ENCODE results near the gene ECT2. TPM values are rescaled to one million over a fixed set of nuclear protein-coding genes. Genes with fewer than 3 reads are reported as not detected.

ECT2 gene
- polyA plus RNA-seq, 1 donor from 2014 or later = 6.3 TPM

DNA sequence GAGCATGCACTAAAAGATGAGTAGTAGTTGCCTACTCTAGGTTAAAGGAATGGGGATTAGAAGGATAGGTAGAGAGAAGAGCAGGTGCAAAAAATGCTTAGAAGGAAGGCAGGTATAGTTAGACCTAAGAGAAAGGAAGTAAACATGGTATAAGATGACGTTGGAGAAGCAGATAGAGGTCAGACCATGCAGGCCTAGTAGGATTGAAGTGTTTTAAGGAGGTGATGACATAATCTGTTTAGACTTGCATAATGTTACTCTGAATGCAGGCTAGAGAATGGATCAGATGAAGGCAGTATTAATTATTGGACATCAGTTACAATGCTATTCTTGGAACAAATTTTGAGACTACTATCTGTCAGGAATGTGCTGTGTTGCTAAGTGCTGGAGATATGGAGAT, 11.1 kb upstream of the ECT2 start:
- Histone ChIP-seq H3K4me2 (ENCODE audit: low read length) (no peak overlapping the region), H4K20me1 (ENCODE audit: insufficient read depth) (no peaks in the 10 kb centered on the region), H3K27me3 (ENCODE audit: insufficient read depth, low read depth, low read length) (no peaks in the 10 kb centered on the region), H3K27ac (ENCODE audit: low read length) (no peak overlapping the region), H3K79me2 (replicated peaks; ENCODE audit: insufficient read depth, low read length) (no peaks in the 10 kb centered on the region), H3K9me2 (ENCODE audit: insufficient read depth, low read length) (no peaks in the 10 kb centered on the region), H3K9me3 (ENCODE audit: low read length) (no peaks in the 10 kb centered on the region), H2AFZ (ENCODE audit: low read depth, low read length) (no peak overlapping the region), H3K9ac (ENCODE audit: low read length) (no peak overlapping the region), H3K4me3 (ENCODE audit: low read length) (no peak overlapping the region), H3F3A (ENCODE audit: insufficient read depth, low read length, poor library complexity, severe bottlenecking) (no peaks in the 10 kb centered on the region), H3K36me3 (ENCODE audit: insufficient read depth, low read length) (no peaks in the 10 kb centered on the region)
- TF ChIP-seq, protein P1, sequence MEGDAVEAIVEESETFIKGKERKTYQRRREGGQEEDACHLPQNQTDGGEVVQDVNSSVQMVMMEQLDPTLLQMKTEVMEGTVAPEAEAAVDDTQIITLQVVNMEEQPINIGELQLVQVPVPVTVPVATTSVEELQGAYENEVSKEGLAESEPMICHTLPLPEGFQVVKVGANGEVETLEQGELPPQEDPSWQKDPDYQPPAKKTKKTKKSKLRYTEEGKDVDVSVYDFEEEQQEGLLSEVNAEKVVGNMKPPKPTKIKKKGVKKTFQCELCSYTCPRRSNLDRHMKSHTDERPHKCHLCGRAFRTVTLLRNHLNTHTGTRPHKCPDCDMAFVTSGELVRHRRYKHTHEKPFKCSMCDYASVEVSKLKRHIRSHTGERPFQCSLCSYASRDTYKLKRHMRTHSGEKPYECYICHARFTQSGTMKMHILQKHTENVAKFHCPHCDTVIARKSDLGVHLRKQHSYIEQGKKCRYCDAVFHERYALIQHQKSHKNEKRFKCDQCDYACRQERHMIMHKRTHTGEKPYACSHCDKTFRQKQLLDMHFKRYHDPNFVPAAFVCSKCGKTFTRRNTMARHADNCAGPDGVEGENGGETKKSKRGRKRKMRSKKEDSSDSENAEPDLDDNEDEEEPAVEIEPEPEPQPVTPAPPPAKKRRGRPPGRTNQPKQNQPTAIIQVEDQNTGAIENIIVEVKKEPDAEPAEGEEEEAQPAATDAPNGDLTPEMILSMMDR (IDR thresholded peaks at IDR 0.05; ENCODE audit: poor library complexity, severe bottlenecking) = no peak
- TF ChIP-seq, protein P2, sequence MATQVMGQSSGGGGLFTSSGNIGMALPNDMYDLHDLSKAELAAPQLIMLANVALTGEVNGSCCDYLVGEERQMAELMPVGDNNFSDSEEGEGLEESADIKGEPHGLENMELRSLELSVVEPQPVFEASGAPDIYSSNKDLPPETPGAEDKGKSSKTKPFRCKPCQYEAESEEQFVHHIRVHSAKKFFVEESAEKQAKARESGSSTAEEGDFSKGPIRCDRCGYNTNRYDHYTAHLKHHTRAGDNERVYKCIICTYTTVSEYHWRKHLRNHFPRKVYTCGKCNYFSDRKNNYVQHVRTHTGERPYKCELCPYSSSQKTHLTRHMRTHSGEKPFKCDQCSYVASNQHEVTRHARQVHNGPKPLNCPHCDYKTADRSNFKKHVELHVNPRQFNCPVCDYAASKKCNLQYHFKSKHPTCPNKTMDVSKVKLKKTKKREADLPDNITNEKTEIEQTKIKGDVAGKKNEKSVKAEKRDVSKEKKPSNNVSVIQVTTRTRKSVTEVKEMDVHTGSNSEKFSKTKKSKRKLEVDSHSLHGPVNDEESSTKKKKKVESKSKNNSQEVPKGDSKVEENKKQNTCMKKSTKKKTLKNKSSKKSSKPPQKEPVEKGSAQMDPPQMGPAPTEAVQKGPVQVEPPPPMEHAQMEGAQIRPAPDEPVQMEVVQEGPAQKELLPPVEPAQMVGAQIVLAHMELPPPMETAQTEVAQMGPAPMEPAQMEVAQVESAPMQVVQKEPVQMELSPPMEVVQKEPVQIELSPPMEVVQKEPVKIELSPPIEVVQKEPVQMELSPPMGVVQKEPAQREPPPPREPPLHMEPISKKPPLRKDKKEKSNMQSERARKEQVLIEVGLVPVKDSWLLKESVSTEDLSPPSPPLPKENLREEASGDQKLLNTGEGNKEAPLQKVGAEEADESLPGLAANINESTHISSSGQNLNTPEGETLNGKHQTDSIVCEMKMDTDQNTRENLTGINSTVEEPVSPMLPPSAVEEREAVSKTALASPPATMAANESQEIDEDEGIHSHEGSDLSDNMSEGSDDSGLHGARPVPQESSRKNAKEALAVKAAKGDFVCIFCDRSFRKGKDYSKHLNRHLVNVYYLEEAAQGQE (IDR thresholded peaks at IDR 0.05; ENCODE audit: borderline replicate concordance) = no peak
- no peak for TF ChIP-seq SMC3 (conservative IDR thresholded peaks at IDR 0.05; ENCODE audit: poor library complexity)
- no peak for TF ChIP-seq TAF1 (IDR thresholded peaks at IDR 0.05; ENCODE audit: low read depth)
- TF ChIP-seq EP300 (conservative IDR thresholded peaks at IDR 0.05; ENCODE audit: poor library complexity, severe bottlenecking) = no peak
- TF ChIP-seq MXI1 (conservative IDR thresholded peaks at IDR 0.05; ENCODE audit: poor library complexity, severe bottlenecking) = no peak
- TF ChIP-seq POLR2AphosphoS5 (IDR thresholded peaks at IDR 0.05) = no peak
- TF ChIP-seq RAD21 (conservative IDR thresholded peaks at IDR 0.05) = no peak
- no peak for TF ChIP-seq EZH2 (IDR thresholded peaks at IDR 0.05; ENCODE audit: borderline replicate concordance, insufficient read depth, low read length, poor library complexity, severe bottlenecking)

DNA sequence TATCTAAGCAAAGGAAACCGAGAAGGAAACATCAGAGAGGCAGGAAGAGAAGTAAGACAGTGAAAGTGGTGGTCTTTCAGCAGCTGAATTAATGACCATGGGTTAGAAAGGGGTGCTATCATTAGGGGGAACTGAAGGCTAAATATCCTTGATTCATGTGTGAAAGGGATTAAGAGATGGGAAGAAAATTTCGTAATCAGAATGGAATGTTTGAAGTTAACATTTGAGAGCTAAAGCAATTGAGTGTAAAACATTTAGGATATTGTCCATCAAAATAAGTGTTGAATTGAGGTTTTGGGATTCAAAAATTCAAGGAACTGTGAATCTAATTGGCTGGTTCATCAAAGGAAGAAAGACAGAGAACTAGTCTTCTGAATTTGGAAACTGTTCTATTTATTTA, 4.1 kb upstream of the ECT2 start:
- TF ChIP-seq TAF1 (IDR thresholded peaks at IDR 0.05; ENCODE audit: low read depth) = no peak
- TF ChIP-seq SMC3 (conservative IDR thresholded peaks at IDR 0.05; ENCODE audit: poor library complexity) = no peak
- TF ChIP-seq POLR2AphosphoS5 (IDR thresholded peaks at IDR 0.05) = no peak
- TF ChIP-seq, protein P1 (IDR thresholded peaks at IDR 0.05; ENCODE audit: poor library complexity, severe bottlenecking) = no peak
- TF ChIP-seq, protein P2 (IDR thresholded peaks at IDR 0.05; ENCODE audit: borderline replicate concordance) = no peak
- no peak for TF ChIP-seq MXI1 (conservative IDR thresholded peaks at IDR 0.05; ENCODE audit: poor library complexity, severe bottlenecking)
- no peak for TF ChIP-seq RAD21 (conservative IDR thresholded peaks at IDR 0.05)
- no peak for TF ChIP-seq EP300 (conservative IDR thresholded peaks at IDR 0.05; ENCODE audit: poor library complexity, severe bottlenecking)
- no peak for TF ChIP-seq EZH2 (IDR thresholded peaks at IDR 0.05; ENCODE audit: borderline replicate concordance, insufficient read depth, low read length, poor library complexity, severe bottlenecking)
- H3F3A ChIP-seq (ENCODE audit: insufficient read depth, low read length, poor library complexity, severe bottlenecking) = no peaks in the 10 kb centered on the region
- no peak overlapping the region for H2AFZ ChIP-seq (ENCODE audit: low read depth, low read length)
- no peaks in the 10 kb centered on the region for H3K9me2 ChIP-seq (ENCODE audit: insufficient read depth, low read length)
- no peak overlapping the region for H3K27ac ChIP-seq (ENCODE audit: low read length)
- no peak overlapping the region for H3K4me3 ChIP-seq (ENCODE audit: low read length)
- H4K20me1 ChIP-seq (ENCODE audit: insufficient read depth) = no peaks in the 10 kb centered on the region
- no peaks in the 10 kb centered on the region for H3K36me3 ChIP-seq (ENCODE audit: insufficient read depth, low read length)
- no peak overlapping the region for H3K9ac ChIP-seq (ENCODE audit: low read length)
- no peaks in the 10 kb centered on the region for H3K27me3 ChIP-seq (ENCODE audit: insufficient read depth, low read depth, low read length)
- H3K9me3 ChIP-seq (ENCODE audit: low read length) = no peaks in the 10 kb centered on the region
- H3K79me2 ChIP-seq (replicated peaks; ENCODE audit: insufficient read depth, low read length) = peaks cover 4% of the 10 kb centered on the region
- no peak overlapping the region for H3K4me2 ChIP-seq (ENCODE audit: low read length)
